Bronchial epithelial cell (primary cell): ENCODE measurements around the gene FBXO48. TPM values are rescaled to one million over a fixed set of nuclear protein-coding genes. Genes with fewer than 3 reads are reported as not detected.
"Not testable (repeated sequence)": the region's sequence is repeated elsewhere in the genome, so short reads cannot be mapped to it uniquely, and the experiment has no call there.

Source experiments
- DNase-seq: peaks from one replicate; pipeline ENCODE4 v3.0.0-alpha.2; 2010; ENCODE audit warnings: low read depth
- FAIRE-seq: peaks from 2 replicates; lab custom pipeline; 2011; peaks lifted over from hg19 to GRCh38; lab: Jason Lieb, UNC
- H3K27me3 ChIP-seq: 2 replicates; pipeline ENCODE4 v1.5.1; 2011; ENCODE audit warnings: low read length; ENCODE audit not compliant: control insufficient read depth, insufficient read depth
- H3K36me3 ChIP-seq: 2 replicates; pipeline ENCODE4 v1.5.1; 2011; ENCODE audit warnings: low read length; ENCODE audit not compliant: control insufficient read depth, insufficient read depth
- H3K4me3 ChIP-seq: 2 replicates; pipeline ENCODE4 v1.5.1; 2011; ENCODE audit warnings: mild to moderate bottlenecking, low read depth, low read length, control low read depth
- total RNA-seq: library from RNA; depleted of rRNA; stranded (reverse); fragments of >200 nt; gene quantifications from 2 replicates; pipeline ENCODE4 v1.2.1, GENCODE V29; 2014
- TF ChIP-seq, protein P1 (sequence below): IDR thresholded peaks from 2 replicates; pipeline ENCODE4 v1.5.1; 2011; ENCODE audit warnings: mild to moderate bottlenecking, moderate library complexity, low read length, control low read depth, inconsistent platforms; ENCODE audit not compliant: insufficient read depth, severe bottlenecking

The FBXO48 gene
- total RNA-seq, 1 donor from 2014 or later = 0.26 TPM

- FAIRE-seq (no peak), DNase-seq (no peak)
- Histone ChIP-seq H3K4me3 (no peak overlapping the region), H3K27me3 (no peaks in the 10 kb centered on the region), H3K36me3 (no peaks in the 10 kb centered on the region)
- TF ChIP-seq, protein P1, sequence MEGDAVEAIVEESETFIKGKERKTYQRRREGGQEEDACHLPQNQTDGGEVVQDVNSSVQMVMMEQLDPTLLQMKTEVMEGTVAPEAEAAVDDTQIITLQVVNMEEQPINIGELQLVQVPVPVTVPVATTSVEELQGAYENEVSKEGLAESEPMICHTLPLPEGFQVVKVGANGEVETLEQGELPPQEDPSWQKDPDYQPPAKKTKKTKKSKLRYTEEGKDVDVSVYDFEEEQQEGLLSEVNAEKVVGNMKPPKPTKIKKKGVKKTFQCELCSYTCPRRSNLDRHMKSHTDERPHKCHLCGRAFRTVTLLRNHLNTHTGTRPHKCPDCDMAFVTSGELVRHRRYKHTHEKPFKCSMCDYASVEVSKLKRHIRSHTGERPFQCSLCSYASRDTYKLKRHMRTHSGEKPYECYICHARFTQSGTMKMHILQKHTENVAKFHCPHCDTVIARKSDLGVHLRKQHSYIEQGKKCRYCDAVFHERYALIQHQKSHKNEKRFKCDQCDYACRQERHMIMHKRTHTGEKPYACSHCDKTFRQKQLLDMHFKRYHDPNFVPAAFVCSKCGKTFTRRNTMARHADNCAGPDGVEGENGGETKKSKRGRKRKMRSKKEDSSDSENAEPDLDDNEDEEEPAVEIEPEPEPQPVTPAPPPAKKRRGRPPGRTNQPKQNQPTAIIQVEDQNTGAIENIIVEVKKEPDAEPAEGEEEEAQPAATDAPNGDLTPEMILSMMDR = no peak
Measured at GRCh38 chr2:68448671-68449653, 18.1 kb downstream of the FBXO48 start.

- no peaks in the 10 kb centered on the region for H3K27me3 ChIP-seq
- TF ChIP-seq, protein P1 = no peak
- no peak for FAIRE-seq
Measured at GRCh38 chr2:68447118-68447517, 20.0 kb downstream of the FBXO48 start.

DNA sequence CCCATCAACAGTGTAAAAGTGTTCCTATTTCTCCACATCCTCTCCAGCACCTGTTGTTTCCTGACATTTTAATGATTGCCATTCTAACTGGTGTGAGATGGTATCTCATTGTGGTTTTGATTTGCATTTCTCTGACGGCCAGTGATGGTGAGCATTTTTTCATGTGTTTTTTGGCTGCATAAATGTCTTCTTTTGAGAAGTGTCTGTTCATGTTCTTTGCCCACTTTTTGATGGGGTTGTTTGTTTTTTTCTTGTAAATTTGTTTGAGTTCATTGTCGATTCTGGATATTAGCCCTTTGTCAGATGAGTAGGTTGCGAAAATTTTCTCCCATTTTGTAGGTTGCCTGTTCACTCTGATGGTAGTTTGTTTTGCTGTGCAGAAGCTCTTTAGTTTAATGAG lies 20.7 kb downstream of the FBXO48 start:
- not testable (repeated sequence) for DNase-seq, H3K4me3 ChIP-seq, H3K27me3 ChIP-seq, FAIRE-seq, H3K36me3 ChIP-seq

More at GRCh38 chr2:68447118-68447517, 20.0 kb downstream of the FBXO48 start:
- DNase-seq = no peak
- no peak overlapping the region for H3K4me3 ChIP-seq
- no peaks in the 10 kb centered on the region for H3K36me3 ChIP-seq

DNA sequence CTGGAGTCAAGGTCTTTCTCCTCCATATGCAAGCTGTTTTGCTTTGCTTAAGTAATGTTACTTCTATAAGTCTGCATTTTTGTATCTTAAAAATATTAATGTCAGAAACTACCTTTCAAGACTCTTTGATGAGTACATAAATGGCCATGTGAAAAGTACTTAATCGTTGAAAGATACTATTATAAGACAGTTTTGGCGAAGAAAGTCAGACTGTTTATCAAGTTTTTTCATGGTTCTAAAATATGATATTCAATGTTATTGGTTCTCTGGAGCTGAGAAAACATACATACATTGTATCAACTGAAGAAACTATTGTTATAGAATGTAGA lies 25.1 kb downstream of the FBXO48 start:
- DNase-seq = no peak
- Histone ChIP-seq H3K4me3 (no peak overlapping the region), H3K36me3 (no peaks in the 10 kb centered on the region), H3K27me3 (no peaks in the 10 kb centered on the region)
- TF ChIP-seq, protein P1 = no peak
- no peak for FAIRE-seq

GRCh38 chr2:68441179-68441993 lies 25.7 kb downstream of the FBXO48 start:
- Histone ChIP-seq H3K36me3 (no peaks in the 10 kb centered on the region), H3K27me3 (no peaks in the 10 kb centered on the region), H3K4me3 (no peak overlapping the region)
- peak; percentile 58 for FAIRE-seq
- TF ChIP-seq, protein P1 = peak; percentile 84
- peak; percentile 64 for DNase-seq
